Large intestine (tissue), 12 donors: ENCODE measurements around the gene ARPC3. TPM values are rescaled to one million over a fixed set of nuclear protein-coding genes. Genes with fewer than 3 reads are reported as not detected.
"Not testable (repeated sequence)": the region's sequence is repeated elsewhere in the genome, so short reads cannot be mapped to it uniquely, and the experiment has no call there.

Experiments
- DNase-seq, 2 donors: peaks; one replicate each; pipeline versions ENCODE4 v3.0.0 to v3.0.0-alpha.2; 2013
- H3K27ac ChIP-seq: one replicate; pipeline ENCODE4 v1.5.1; 2013; ENCODE audit warnings: low read length
- H3K27me3 ChIP-seq: 2 replicates; pipeline ENCODE4 v1.6.1; 2013; ENCODE audit warnings: low read length; ENCODE audit not compliant: control insufficient read depth, insufficient read depth
- H3K36me3 ChIP-seq: 2 replicates; pipeline ENCODE4 v1.6.1; 2013; ENCODE audit warnings: low read length; ENCODE audit not compliant: control insufficient read depth, insufficient read depth
- H3K4me1 ChIP-seq: one replicate; pipeline ENCODE4 v1.6.1; 2013; ENCODE audit warnings: low read length; ENCODE audit not compliant: control insufficient read depth, insufficient read depth
- H3K4me3 ChIP-seq: one replicate; pipeline ENCODE4 v1.5.1; 2013; ENCODE audit warnings: low read length
- H3K9me3 ChIP-seq: one replicate; pipeline ENCODE4 v1.6.1; 2013; ENCODE audit warnings: mild to moderate bottlenecking, low read depth, low read length, moderate library complexity; ENCODE audit not compliant: control insufficient read depth
- WGBS: methylation state at CpG from one replicate; pipeline ENCODE4 v1.1.5; 2013; ENCODE audit warnings: low lambda C conversion rate; ENCODE audit not compliant: insufficient coverage; 5-methylcytosine and 5-hydroxymethylcytosine counted together
- long read RNA-seq, 11 donors: transcript quantifications; one replicate each; lab custom pipeline, GENCODE V29; 2026
- polyA plus RNA-seq: library from polyadenylated mRNA; unstranded; fragments of 120-200 nt; gene quantifications from one replicate; pipeline ENCODE4 v1.2.1, GENCODE V29; 2013

ARPC3 gene
- 298 TPM for polyA plus RNA-seq
- long read RNA-seq, donor 1, transcript ARPC3-201 (7 exons, 1,014 nt): major isoform, 91 of 140 reads
- long read RNA-seq, donor 1, partial matches to known transcripts: 44 of 140 reads
- long read RNA-seq, donor 1, other reads (novel, unspliced or antisense): 0 of 140 reads
- long read RNA-seq, donor 2, transcript ARPC3-201 (7 exons, 1,014 nt): major isoform, 239 of 345 reads
- long read RNA-seq, donor 2, transcript ARPC3-205 (2 exons, 837 nt): minor isoform, 6 of 345 reads
- long read RNA-seq, donor 2, partial matches to known transcripts: 97 of 345 reads
- long read RNA-seq, donor 2, other reads (novel, unspliced or antisense): 0 of 345 reads
- long read RNA-seq, donor 3: 0 reads
- long read RNA-seq, donor 4, transcript ARPC3-201 (7 exons, 1,014 nt): major isoform, 23 of 36 reads
- long read RNA-seq, donor 4, partial matches to known transcripts: 13 of 36 reads
- long read RNA-seq, donor 4, other reads (novel, unspliced or antisense): 0 of 36 reads
- long read RNA-seq, donor 5, transcript ARPC3-201 (7 exons, 1,014 nt): major isoform, 125 of 166 reads
- long read RNA-seq, donor 5, partial matches to known transcripts: 39 of 166 reads
- long read RNA-seq, donor 5, other reads (novel, unspliced or antisense): 0 of 166 reads
- long read RNA-seq, donor 6, transcript ARPC3-201 (7 exons, 1,014 nt): major isoform, 213 of 295 reads
- long read RNA-seq, donor 6, partial matches to known transcripts: 79 of 295 reads
- long read RNA-seq, donor 6, other reads (novel, unspliced or antisense): 0 of 295 reads
- long read RNA-seq, donor 7, transcript ARPC3-201 (7 exons, 1,014 nt): major isoform, 84 of 138 reads
- long read RNA-seq, donor 7, partial matches to known transcripts: 52 of 138 reads
- long read RNA-seq, donor 7, other reads (novel, unspliced or antisense): 0 of 138 reads
- long read RNA-seq, donor 8, transcript ARPC3-205 (2 exons, 837 nt): minor isoform, 5 of 400 reads
- long read RNA-seq, donor 8, transcript ARPC3-201 (7 exons, 1,014 nt): major isoform, 254 of 400 reads
- long read RNA-seq, donor 8, partial matches to known transcripts: 141 of 400 reads
- long read RNA-seq, donor 8, other reads (novel, unspliced or antisense): 0 of 400 reads
- long read RNA-seq, donor 9, transcript ARPC3-201 (7 exons, 1,014 nt): major isoform, 204 of 361 reads
- long read RNA-seq, donor 9, partial matches to known transcripts: 153 of 361 reads
- long read RNA-seq, donor 9, other reads (novel, unspliced or antisense): 0 of 361 reads
- long read RNA-seq, donor 10, transcript ARPC3-201 (7 exons, 1,014 nt): major isoform, 208 of 328 reads
- long read RNA-seq, donor 10, partial matches to known transcripts: 115 of 328 reads
- long read RNA-seq, donor 10, other reads (novel, unspliced or antisense): 0 of 328 reads
- long read RNA-seq, donor 11, transcript ARPC3-201 (7 exons, 1,014 nt): major isoform, 154 of 234 reads
- long read RNA-seq, donor 11, partial matches to known transcripts: 78 of 234 reads
- long read RNA-seq, donor 11, other reads (novel, unspliced or antisense): 0 of 234 reads

- 0% methylated on average over 1 of the region's 51 CpGs for WGBS
- peak within 1 kb of the TSS; percentile 91 for H3K4me3 ChIP-seq
- peak within 1 kb of the TSS; percentile 96 for H3K27ac ChIP-seq
- H3K27me3 ChIP-seq: no peaks in the 10 kb centered on the region
- peaks cover 26% of the 10 kb centered on the region for H3K36me3 ChIP-seq
- no peaks in the 10 kb centered on the region for H3K9me3 ChIP-seq
- H3K4me1 ChIP-seq: no peaks in the 10 kb centered on the region
- peak; percentile 95 to 96 for DNase-seq
Observed at GRCh38 chr12:110449799-110450497, at the start of gene ARPC3. ARPC3 (minus strand) TSS chr12:110450337; CDS start chr12:110450260, 77 bp downstream.

GRCh38 chr12:110498984-110499706 is 49.0 kb upstream of the ARPC3 start:
- Histone ChIP-seq H3K4me1 (peaks cover 3% of the 10 kb centered on the region), H3K9me3 (no peaks in the 10 kb centered on the region), H3K36me3 (peaks cover 19% of the 10 kb centered on the region), H3K4me3 (no peak overlapping the region), H3K27me3 (no peaks in the 10 kb centered on the region), H3K27ac (no peak overlapping the region)
- DNase-seq: peak in 1 of 2 donors; percentile 28
- no CpG with 5 or more reads among the region's 4 CpGs for WGBS

- WGBS: no CpG with 5 or more reads among the region's 7 CpGs
- Histone ChIP-seq H3K27me3 (no peaks in the 10 kb centered on the region), H3K36me3 (no peaks in the 10 kb centered on the region), H3K9me3 (no peaks in the 10 kb centered on the region), H3K27ac (no peak overlapping the region), H3K4me3 (no peak overlapping the region), H3K4me1 (no peaks in the 10 kb centered on the region)
- DNase-seq: no peak
Observed at GRCh38 chr12:110475426-110475825, 25.3 kb upstream of the ARPC3 start.

- peaks cover 7% of the 10 kb centered on the region for H3K36me3 ChIP-seq
- no CpG with 5 or more reads among the region's 78 CpGs for WGBS
- DNase-seq: peak; percentile 97 to 98
- no peaks in the 10 kb centered on the region for H3K9me3 ChIP-seq
- H3K27me3 ChIP-seq: no peaks in the 10 kb centered on the region
- H3K4me3 ChIP-seq: peak within 1 kb of the TSS; percentile 72
- no peaks in the 10 kb centered on the region for H3K4me1 ChIP-seq
- peak within 1 kb of the TSS; percentile 74 for H3K27ac ChIP-seq
Observed at GRCh38 chr12:110468214-110469048, 18.3 kb upstream of the ARPC3 start, which contains the start of the genes FAM216A and GPN3. FAM216A (plus strand) TSS chr12:110468845; CDS start chr12:110468876, 31 bp downstream. GPN3 (minus strand) TSS chr12:110468257; CDS start chr12:110468203, 54 bp downstream.

GRCh38 chr12:110467847-110468213 is 17.7 kb upstream of the ARPC3 start:
- Histone ChIP-seq H3K27me3 (no peaks in the 10 kb centered on the region), H3K4me1 (no peaks in the 10 kb centered on the region), H3K27ac (peak overlapping the region; percentile 45), H3K36me3 (peaks cover 10% of the 10 kb centered on the region), H3K4me3 (peak overlapping the region; percentile 72), H3K9me3 (no peaks in the 10 kb centered on the region)
- peak in 1 of 2 donors; percentile 3 for DNase-seq
- no CpG with 5 or more reads among the region's 15 CpGs for WGBS

GRCh38 chr12:110466791-110467190 is 16.7 kb upstream of the ARPC3 start:
- H3K36me3 ChIP-seq: peaks cover 17% of the 10 kb centered on the region
- no CpG with 5 or more reads among the region's 5 CpGs for WGBS
- no peaks in the 10 kb centered on the region for H3K27me3 ChIP-seq
- DNase-seq: no peak
- H3K9me3 ChIP-seq: no peaks in the 10 kb centered on the region
- H3K27ac ChIP-seq: no peak overlapping the region
- no peak overlapping the region for H3K4me3 ChIP-seq
- H3K4me1 ChIP-seq: no peaks in the 10 kb centered on the region

GRCh38 chr12:110465765-110466164 is 15.6 kb upstream of the ARPC3 start:
- not testable (repeated sequence) for H3K4me1 ChIP-seq
- no CpG with 5 or more reads among the region's 11 CpGs for WGBS

GRCh38 chr12:110465024-110465423 is 14.9 kb upstream of the ARPC3 start:
- H3K36me3 ChIP-seq: peaks cover 19% of the 10 kb centered on the region
- WGBS: no CpG with 5 or more reads among the region's 2 CpGs

More at GRCh38 chr12:110465765-110466164, 15.6 kb upstream of the ARPC3 start:
- H3K9me3 ChIP-seq, H3K27ac ChIP-seq, DNase-seq, H3K4me3 ChIP-seq, H3K27me3 ChIP-seq: not testable (repeated sequence)
- peaks cover 19% of the 10 kb centered on the region for H3K36me3 ChIP-seq

More at GRCh38 chr12:110465024-110465423, 14.9 kb upstream of the ARPC3 start:
- Histone ChIP-seq H3K4me3 (no peak overlapping the region), H3K9me3 (no peaks in the 10 kb centered on the region), H3K27me3 (no peaks in the 10 kb centered on the region), H3K4me1 (no peaks in the 10 kb centered on the region), H3K27ac (no peak overlapping the region)
- DNase-seq: no peak
